Measurements from ENCODE around the gene SAMD4B.
"Not testable (repeated sequence)": the region's sequence is repeated elsewhere in the genome, so short reads cannot be mapped to it uniquely, and the experiment has no call there.

DNA sequence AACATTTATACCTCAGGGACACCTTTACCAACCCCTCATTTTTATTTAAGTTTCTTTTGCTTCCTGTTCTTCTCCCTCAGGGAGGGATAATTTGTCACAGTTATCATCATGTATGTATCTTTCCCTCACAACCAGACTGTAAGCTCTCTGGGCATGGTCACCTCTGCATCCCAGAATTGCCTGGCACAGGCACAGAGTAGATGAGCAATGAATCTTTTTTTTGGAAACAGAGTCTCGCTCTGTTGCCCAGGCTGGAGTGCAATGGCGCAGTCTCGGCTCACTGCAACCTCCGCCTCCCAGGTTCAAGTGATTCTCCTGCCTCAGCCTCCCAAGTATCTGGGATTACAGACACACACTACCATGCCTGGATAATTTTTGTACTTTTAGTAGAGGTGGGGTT lies 37.1 kb downstream of the SAMD4B start:
- TF ChIP-seq EZH2 (IDR thresholded peaks at IDR 0.05); POLR2AphosphoS5 (IDR thresholded peaks at IDR 0.05; ENCODE audit: borderline replicate concordance, low read depth, low read length); FOXP2 (optimal IDR thresholded peaks at IDR 0.05; ENCODE audit: control extremely low read depth, extremely low read length, insufficient read depth): not testable (repeated sequence)
